Measurements from ENCODE around the gene ERCC1.

- TF ChIP-seq CTCF (IDR thresholded peaks at IDR 0.05) (no peak), POLR2A (IDR thresholded peaks at IDR 0.05) (no peak), POLR2AphosphoS5 (IDR thresholded peaks at IDR 0.05) (peak in 2 of 3 donors; percentile 40 to 69)
These were observed 47.5 kb downstream of the ERCC1 start for GRCh38 chr19:45376045-45376724.

Measured in breast epithelium (tissue), 3 donors.